Gastroesophageal sphincter (tissue), 4 donors: ENCODE measurements around the gene CGN. TPM values are rescaled to one million over a fixed set of nuclear protein-coding genes. Genes with fewer than 3 reads are reported as not detected.

Experiments used
- ATAC-seq: fragments of 150-250 bp; one replicate; pipeline ENCODE4 v1.9.1; 2016; ENCODE audit warnings: mild to moderate bottlenecking, moderate library complexity
- H3K27ac ChIP-seq, 4 donors: fragments of 200-600 bp; sonication (generic) in 3 of 4; 1 replicate in 3 of 4; 2 replicates in 1 of 4; pipeline ENCODE4 v1.5.1; 2016 to 2019
- H3K27me3 ChIP-seq: fragments of 200-600 bp; sonication (generic); one replicate; pipeline ENCODE4 v1.5.1; 2019
- H3K36me3 ChIP-seq, 2 donors: fragments of 200-600 bp; sonication (generic); one replicate each; pipeline ENCODE4 v1.5.1; 2019; ENCODE audit warnings: control low read depth in 1 of 2
- H3K4me1 ChIP-seq, 3 donors: fragments of 200-600 bp; sonication (generic); 1 replicate in 2 of 3; 2 replicates in 1 of 3; pipeline ENCODE4 v1.5.1; 2016 to 2019; ENCODE audit warnings: control low read depth in 2 of 3
- H3K4me3 ChIP-seq, 2 donors: fragments of 200-600 bp; sonication (generic); one replicate each; pipeline ENCODE4 v1.5.1; 2019; ENCODE audit warnings: mild to moderate bottlenecking in 1 of 2, moderate library complexity in 1 of 2
- H3K9me3 ChIP-seq, 3 donors: fragments of 200-600 bp; sonication (generic); one replicate each; pipeline ENCODE4 v1.5.1; 2017 to 2019; ENCODE audit warnings: control low read depth in 2 of 3
- EP300 ChIP-seq: sonication (generic); formaldehyde crosslinking; IDR thresholded peaks from one replicate; pipeline ENCODE4 v1.6.1; 2017; ENCODE audit warnings: antibody characterized with exemption, mild to moderate bottlenecking
- POLR2A ChIP-seq, 2 donors: fragments of 450-650 bp; IDR thresholded peaks; one replicate each; pipeline ENCODE4 v1.6.1; 2017; ENCODE audit warnings: antibody characterized with exemption in 2 of 2, mild to moderate bottlenecking in 2 of 2, moderate library complexity in 1 of 2
- POLR2AphosphoS5 ChIP-seq: sonication (generic); formaldehyde crosslinking; IDR thresholded peaks from one replicate; pipeline ENCODE4 v1.6.1; 2017; ENCODE audit warnings: antibody characterized with exemption
- WGBS, 2 donors: methylation state at CpG; one replicate each; pipeline ENCODE4 v1.1.5; 2018; ENCODE audit warnings: low coverage in 1 of 2; 5-methylcytosine and 5-hydroxymethylcytosine counted together
- total RNA-seq, 4 donors: library from RNA; depleted of rRNA; stranded (reverse); fragments of >200 nt; gene quantifications; one replicate each; pipeline ENCODE4 v1.1.0, GENCODE V29; 2016
- TF ChIP-seq, protein P1 (sequence below), 4 experiments: fragments of 200-600 bp in 2 of 4; fragments of 450-650 bp in 2 of 4; sonication (generic) in 1 of 4; IDR thresholded peaks; one replicate each; pipeline ENCODE4 v1.5.1; 2017 to 2019; ENCODE audit warnings: antibody characterized with exemption in 4 of 4, mild to moderate bottlenecking in 2 of 4, moderate library complexity in 2 of 4

The CGN gene
- total RNA-seq, 4 donors from 2014 or later, result 0.13 to 2.2 (median 0.29) TPM

- Histone ChIP-seq H3K9me3 (no peaks in the 10 kb centered on the region), H3K27me3 (no peaks in the 10 kb centered on the region), H3K4me1 (no peaks in the 10 kb centered on the region), H3K27ac (no peak overlapping the region), H3K4me3 (no peak overlapping the region), H3K36me3 (peaks cover 0 to 7% of the 10 kb centered on the region in 2 donors)
- 79 to 81% methylated on average over 3 to 4 of the region's 7 CpGs for WGBS, 2 donors
- no peak for ATAC-seq
- TF ChIP-seq, protein P1, sequence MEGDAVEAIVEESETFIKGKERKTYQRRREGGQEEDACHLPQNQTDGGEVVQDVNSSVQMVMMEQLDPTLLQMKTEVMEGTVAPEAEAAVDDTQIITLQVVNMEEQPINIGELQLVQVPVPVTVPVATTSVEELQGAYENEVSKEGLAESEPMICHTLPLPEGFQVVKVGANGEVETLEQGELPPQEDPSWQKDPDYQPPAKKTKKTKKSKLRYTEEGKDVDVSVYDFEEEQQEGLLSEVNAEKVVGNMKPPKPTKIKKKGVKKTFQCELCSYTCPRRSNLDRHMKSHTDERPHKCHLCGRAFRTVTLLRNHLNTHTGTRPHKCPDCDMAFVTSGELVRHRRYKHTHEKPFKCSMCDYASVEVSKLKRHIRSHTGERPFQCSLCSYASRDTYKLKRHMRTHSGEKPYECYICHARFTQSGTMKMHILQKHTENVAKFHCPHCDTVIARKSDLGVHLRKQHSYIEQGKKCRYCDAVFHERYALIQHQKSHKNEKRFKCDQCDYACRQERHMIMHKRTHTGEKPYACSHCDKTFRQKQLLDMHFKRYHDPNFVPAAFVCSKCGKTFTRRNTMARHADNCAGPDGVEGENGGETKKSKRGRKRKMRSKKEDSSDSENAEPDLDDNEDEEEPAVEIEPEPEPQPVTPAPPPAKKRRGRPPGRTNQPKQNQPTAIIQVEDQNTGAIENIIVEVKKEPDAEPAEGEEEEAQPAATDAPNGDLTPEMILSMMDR (IDR thresholded peaks at IDR 0.05), result no peak
- TF ChIP-seq POLR2AphosphoS5 (no peak), POLR2A (IDR thresholded peaks at IDR 0.05) (no peak), EP300 (no peak)
Observed at GRCh38 chr1:151524736-151525135, 13.5 kb downstream of the CGN start.

GRCh38 chr1:151526735-151527525 lies 15.7 kb downstream of the CGN start:
- no peak overlapping the region for H3K4me3 ChIP-seq
- H3K36me3 ChIP-seq, result peaks cover 0 to 7% of the 10 kb centered on the region in 2 donors
- no peaks in the 10 kb centered on the region for H3K4me1 ChIP-seq
- H3K27me3 ChIP-seq, result no peaks in the 10 kb centered on the region
- no peaks in the 10 kb centered on the region for H3K9me3 ChIP-seq
- H3K27ac ChIP-seq, result no peak overlapping the region
- no peak for ATAC-seq
- TF ChIP-seq EP300 (no peak), POLR2A (IDR thresholded peaks at IDR 0.05) (no peak), POLR2AphosphoS5 (no peak)
- TF ChIP-seq, protein P1 (IDR thresholded peaks at IDR 0.05), result no peak
- 49 to 100% methylated on average over 1 to 4 of the region's 7 CpGs for WGBS, 2 donors

DNA sequence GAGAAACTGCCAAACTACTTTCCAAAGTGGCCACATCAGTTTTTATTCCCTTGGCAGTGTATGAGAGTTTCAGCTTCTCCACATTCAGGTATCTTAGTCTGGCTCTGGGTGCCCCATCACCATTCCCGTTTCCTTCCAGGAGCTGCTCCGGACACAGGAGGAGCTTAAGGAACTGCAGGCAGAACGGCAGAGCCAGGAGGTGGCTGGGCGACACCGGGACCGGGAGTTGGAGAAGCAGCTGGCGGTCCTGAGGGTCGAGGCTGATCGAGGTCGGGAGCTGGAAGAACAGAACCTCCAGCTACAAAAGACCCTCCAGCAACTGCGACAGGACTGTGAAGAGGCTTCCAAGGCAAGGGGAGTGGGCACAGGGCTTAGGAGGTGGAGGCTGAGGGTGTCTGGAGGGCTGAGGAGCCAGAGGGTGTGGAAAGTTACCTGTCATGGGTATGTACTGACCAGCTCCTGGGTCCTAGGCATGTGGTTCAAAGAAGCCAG lies 18.1 kb downstream of the CGN start:
- Histone ChIP-seq H3K9me3 (no peaks in the 10 kb centered on the region), H3K4me1 (no peaks in the 10 kb centered on the region), H3K4me3 (no peak overlapping the region), H3K27me3 (no peaks in the 10 kb centered on the region), H3K36me3 (peaks cover 0 to 7% of the 10 kb centered on the region in 2 donors), H3K27ac (no peak overlapping the region)
- TF ChIP-seq POLR2A (IDR thresholded peaks at IDR 0.05), result no peak
- no peak for TF ChIP-seq EP300
- no peak for ATAC-seq
- WGBS, 2 donors, result no CpG with 5 or more reads among the region's 11 CpGs

GRCh38 chr1:151529781-151530180 lies 18.6 kb downstream of the CGN start:
- no peak for ATAC-seq
- no peaks in the 10 kb centered on the region for H3K4me1 ChIP-seq
- WGBS, 2 donors, result 50 to 100% methylated on average over 1 to 4 of the region's 18 CpGs
- no peaks in the 10 kb centered on the region for H3K9me3 ChIP-seq
- TF ChIP-seq, protein P1 (IDR thresholded peaks at IDR 0.05), result no peak
- no peak for TF ChIP-seq EP300
- no peak for TF ChIP-seq POLR2A (IDR thresholded peaks at IDR 0.05)
- no peak for TF ChIP-seq POLR2AphosphoS5
- no peak overlapping the region for H3K27ac ChIP-seq
- no peaks in the 10 kb centered on the region for H3K27me3 ChIP-seq
- H3K36me3 ChIP-seq, result peaks cover 0 to 2% of the 10 kb centered on the region in 2 donors
- no peak overlapping the region for H3K4me3 ChIP-seq

DNA sequence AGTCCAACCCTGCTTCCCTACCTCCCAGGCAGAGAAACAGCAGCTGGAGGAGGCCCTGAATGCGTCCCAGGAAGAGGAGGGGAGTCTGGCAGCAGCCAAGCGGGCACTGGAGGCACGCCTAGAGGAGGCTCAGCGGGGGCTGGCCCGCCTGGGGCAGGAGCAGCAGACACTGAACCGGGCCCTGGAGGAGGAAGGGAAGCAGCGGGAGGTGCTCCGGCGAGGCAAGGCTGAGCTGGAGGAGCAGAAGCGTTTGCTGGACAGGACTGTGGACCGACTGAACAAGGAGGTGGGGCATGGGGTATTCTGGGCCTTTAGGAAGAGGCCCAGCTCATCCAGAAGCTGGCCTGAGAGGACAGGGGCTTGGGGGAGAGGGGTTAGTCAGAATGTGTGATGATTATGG lies 19.3 kb downstream of the CGN start:
- 90% methylated on average over 4 of the region's 11 CpGs; no CpG with 5 or more reads in 1 of the 2 donors for WGBS, 2 donors
- TF ChIP-seq EP300, result no peak
- TF ChIP-seq, protein P1 (IDR thresholded peaks at IDR 0.05), result no peak
- TF ChIP-seq POLR2AphosphoS5, result no peak
- no peaks in the 10 kb centered on the region for H3K27me3 ChIP-seq
- H3K4me3 ChIP-seq, result no peak overlapping the region
- no peaks in the 10 kb centered on the region for H3K36me3 ChIP-seq
- no peak overlapping the region for H3K27ac ChIP-seq
- no peak for ATAC-seq
- no peaks in the 10 kb centered on the region for H3K9me3 ChIP-seq
- H3K4me1 ChIP-seq, result no peaks in the 10 kb centered on the region
